Activated CD4-positive, CD25-positive, alpha-beta regulatory T cell (primary cell): ENCODE results near the gene C1R.
A peak's percentile ranks its signal among the peaks of the same experiment; 100 is the strongest.

Source experiments
- DNase-seq, 4 experiments: peaks; one replicate each; lab custom pipeline; 2025; lab: John Stamatoyannopoulos, UW

C1R gene

GRCh38 chr12:7092229-7092985, at the start of gene C1R:
Gene C1R, minus strand, starts transcription at chr12:7092445. Its CDS starts 57 bp downstream, at chr12:7092388.
- DNase-seq = peak; percentile 31 to 64 (median 42)

GRCh38 chr12:7141351-7142005, 49.2 kb upstream of the C1R start:
- DNase-seq = no peak

GRCh38 chr12:7139200-7139599, 47.0 kb upstream of the C1R start:
- DNase-seq = no peak

GRCh38 chr12:7137908-7138307, 45.7 kb upstream of the C1R start:
- no peak for DNase-seq

GRCh38 chr12:7136676-7137075, 44.4 kb upstream of the C1R start:
- no peak for DNase-seq

- no peak for DNase-seq
These were observed 43.8 kb upstream of the C1R start for GRCh38 chr12:7136071-7136470.

- DNase-seq = no peak
These were observed 42.3 kb upstream of the C1R start for GRCh38 chr12:7134396-7135166.

GRCh38 chr12:7131502-7131866, 39.2 kb upstream of the C1R start:
- no peak for DNase-seq

- DNase-seq = peak in 3 of 4 experiments; percentile 6 to 19 (median 17)
These were observed 38.7 kb upstream of the C1R start for GRCh38 chr12:7130701-7131501.

- DNase-seq = peak; percentile 58 to 73 (median 67)
These were observed 37.8 kb upstream of the C1R start, which contains the start of gene CLSTN3 for GRCh38 chr12:7129872-7130691. Gene CLSTN3, plus strand, starts transcription at chr12:7130371. Its CDS starts 278 bp downstream, at chr12:7130649.

GRCh38 chr12:7129287-7129871, 37.1 kb upstream of the C1R start:
- no peak for DNase-seq

- no peak for DNase-seq
These were observed 36.5 kb upstream of the C1R start, which contains the start of gene RBP5 for GRCh38 chr12:7128681-7129286. Gene RBP5, minus strand, starts transcription at chr12:7128889. Its CDS starts 114 bp downstream, at chr12:7128775.

GRCh38 chr12:7127916-7128626, 35.8 kb upstream of the C1R start:
- DNase-seq = no peak

- no peak for DNase-seq
These were observed 33.5 kb upstream of the C1R start for GRCh38 chr12:7125632-7126227.

GRCh38 chr12:7123806-7124522, 31.7 kb upstream of the C1R start:
- no peak for DNase-seq

- no peak for DNase-seq
These were observed 30.8 kb upstream of the C1R start for GRCh38 chr12:7122811-7123769.

- DNase-seq = no peak
These were observed 29.1 kb upstream of the C1R start for GRCh38 chr12:7121324-7121723.
